Immature natural killer cell (primary cell): ENCODE data around the gene RABGGTA. TPM values are rescaled to one million over a fixed set of nuclear protein-coding genes. Genes with fewer than 3 reads are reported as not detected.
"Not testable (repeated sequence)": the region's sequence is repeated elsewhere in the genome, so short reads cannot be mapped to it uniquely, and the experiment has no call there.

Experiments
- DNase-seq, 3 donors: peaks; one replicate each; pipeline ENCODE4 v3.0.0; 2022; ENCODE audit warnings: mixed read lengths in 1 of 3
- H3K27ac Mint-ChIP-seq, 6 donors: one replicate each; pipeline ENCODE4 v1.8.0; 2020; ENCODE audit warnings: mixed read lengths in 6 of 6, mild to moderate bottlenecking in 5 of 6, inconsistent platforms in 4 of 6, moderate library complexity in 3 of 6
- H3K27me3 Mint-ChIP-seq, 3 donors: one replicate each; pipeline ENCODE4 v1.8.0; 2020 to 2021; ENCODE audit warnings: low read depth in 3 of 3, mild to moderate bottlenecking in 3 of 3, mixed read lengths in 3 of 3, moderate library complexity in 3 of 3, inconsistent platforms in 1 of 3
- H3K36me3 Mint-ChIP-seq, 3 donors: one replicate each; pipeline ENCODE4 v1.8.0; 2020; ENCODE audit warnings: mixed read lengths in 3 of 3, inconsistent platforms in 2 of 3, mild to moderate bottlenecking in 2 of 3
- H3K4me1 Mint-ChIP-seq, 2 donors: one replicate each; pipeline ENCODE4 v1.8.0; 2020; ENCODE audit warnings: inconsistent platforms in 2 of 2, mild to moderate bottlenecking in 2 of 2, mixed read lengths in 2 of 2, moderate library complexity in 1 of 2
- H3K4me3 Mint-ChIP-seq, 5 donors: one replicate each; pipeline ENCODE4 v1.8.0; 2020; ENCODE audit warnings: mild to moderate bottlenecking in 5 of 5, mixed read lengths in 5 of 5, inconsistent platforms in 3 of 5, moderate library complexity in 3 of 5
- H3K9me3 Mint-ChIP-seq, 6 donors: one replicate each; pipeline ENCODE4 v1.8.0; 2020; ENCODE audit warnings: mild to moderate bottlenecking in 6 of 6, mixed read lengths in 6 of 6, inconsistent platforms in 4 of 6, moderate library complexity in 3 of 6
- polyA plus RNA-seq, 3 donors: library from polyadenylated mRNA; unstranded; fragments of 300-500 nt; fragmentation: Illumina TruSeq; gene quantifications; one replicate each; pipeline ENCODE4 v1.2.3, GENCODE V29; 2021

Gene RABGGTA
- polyA plus RNA-seq, 3 donors from 2014 or later, result 23.3 to 52.0 (median 38.6) TPM

DNA sequence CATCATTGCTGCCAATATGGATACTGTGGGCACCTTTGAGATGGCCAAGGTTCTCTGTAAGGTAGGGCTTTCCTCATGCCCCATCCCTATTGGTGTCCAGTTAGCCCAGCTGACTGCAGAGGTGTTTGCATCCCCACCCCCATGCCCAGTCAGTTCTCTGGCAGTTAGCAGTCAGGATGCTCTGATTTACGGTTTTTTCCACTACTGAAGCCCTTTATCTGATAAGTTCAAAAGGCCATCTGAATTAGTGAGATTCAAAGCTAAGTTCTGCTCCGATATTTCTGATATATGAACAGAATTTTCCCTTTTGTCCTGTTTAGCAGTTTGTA lies 37.9 kb downstream of the RABGGTA start:
- DNase-seq, result no peak
- H3K27me3 Mint-ChIP-seq, result peaks cover 0 to 10% (median 0%) of the 10 kb centered on the region in 3 donors
- peaks cover 0 to 26% (median 22%) of the 10 kb centered on the region in 3 donors for H3K36me3 Mint-ChIP-seq
- H3K4me3 Mint-ChIP-seq, result peak overlapping the region; percentile 98 to 99 (median 98)
- H3K27ac Mint-ChIP-seq, result peak overlapping the region; percentile 94 to 99 (median 97)
- H3K9me3 Mint-ChIP-seq, result no peaks in the 10 kb centered on the region
- H3K4me1 Mint-ChIP-seq, result peaks cover 51 to 72% of the 10 kb centered on the region in 2 donors

DNA sequence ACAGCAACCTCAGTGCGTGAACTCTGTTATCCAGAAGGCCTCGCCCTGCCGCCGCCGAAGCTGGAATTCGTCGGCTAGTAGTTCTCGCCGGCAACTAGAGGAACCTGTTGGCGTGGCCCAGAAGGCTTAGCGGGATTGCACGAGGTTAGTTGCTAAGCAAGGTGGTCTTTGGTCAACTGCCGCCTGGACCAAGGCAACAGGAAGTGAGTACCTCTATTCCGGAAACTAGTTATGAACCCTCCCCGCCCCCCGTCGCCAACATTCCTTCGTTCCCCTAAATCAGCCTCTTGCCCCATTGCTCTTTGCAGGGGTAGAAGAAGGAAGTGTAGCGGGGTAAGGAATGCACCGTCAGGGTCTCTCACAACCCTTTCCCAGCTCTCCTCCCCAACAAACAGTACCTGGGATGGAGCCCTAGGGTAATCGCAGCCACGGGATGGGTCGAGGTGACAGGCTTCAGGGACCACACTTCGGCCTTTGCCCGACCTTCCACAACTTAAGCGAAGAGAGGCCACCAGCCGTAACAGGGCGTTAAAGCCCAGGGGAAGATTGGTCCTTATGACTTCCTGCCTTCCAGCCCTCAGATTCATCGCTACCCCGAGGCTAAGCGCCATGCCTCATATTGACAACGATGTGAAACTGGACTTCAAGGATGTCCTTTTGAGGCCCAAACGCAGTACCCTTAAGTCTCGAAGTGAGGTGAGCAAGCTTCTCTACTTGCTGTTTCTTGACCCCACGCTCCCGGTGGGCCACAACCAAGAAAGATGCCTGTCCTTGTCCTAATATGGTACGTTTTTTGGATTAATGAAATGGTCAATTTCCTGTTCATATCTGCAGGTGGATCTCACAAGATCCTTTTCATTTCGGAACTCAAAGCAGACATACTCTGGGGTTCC lies 38.5 kb downstream of the RABGGTA start, which contains the start of gene GMPR2:
Gene GMPR2, plus strand, starts transcription at position 285 of the 893 bp plus-strand sequence. Its CDS starts 325 bp downstream, at position 610.
- peak within 1 kb of the TSS; percentile 94 to 99 (median 97) for H3K27ac Mint-ChIP-seq
- peak in 1 of 3 donors; percentile 15 for DNase-seq
- no peaks in the 10 kb centered on the region for H3K9me3 Mint-ChIP-seq
- peaks cover 0 to 20% (median 16%) of the 10 kb centered on the region in 3 donors for H3K36me3 Mint-ChIP-seq
- peaks cover 0 to 10% (median 0%) of the 10 kb centered on the region in 3 donors for H3K27me3 Mint-ChIP-seq
- H3K4me3 Mint-ChIP-seq, result peak within 1 kb of the TSS; percentile 98 to 99 (median 98)
- H3K4me1 Mint-ChIP-seq, result peaks cover 45 to 67% of the 10 kb centered on the region in 2 donors

DNA sequence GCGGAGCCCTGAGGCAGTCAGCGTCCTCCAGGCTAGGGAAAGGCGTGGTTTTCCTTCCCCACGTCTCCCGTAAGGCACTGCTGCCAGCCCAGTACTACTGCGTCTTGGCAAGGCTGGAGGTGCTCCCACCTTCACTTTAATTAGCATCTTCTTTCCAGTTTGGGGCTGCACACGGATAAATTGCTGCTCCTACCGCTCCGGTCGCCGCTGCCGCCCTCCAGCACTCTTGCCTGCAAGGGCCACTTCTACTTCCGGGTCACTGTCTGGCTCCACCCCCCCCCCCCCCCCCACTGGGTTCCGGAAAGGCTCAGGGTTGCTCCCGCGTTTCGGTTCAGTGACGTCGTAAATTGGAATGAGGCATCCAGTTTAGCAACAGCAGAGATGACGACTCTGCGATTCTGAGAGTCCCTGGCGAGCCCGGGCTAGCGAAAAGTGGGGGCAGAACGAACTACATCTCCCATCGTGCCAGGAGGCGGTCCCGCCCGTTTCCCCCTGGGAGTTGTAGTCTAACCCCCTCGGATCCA lies 39.2 kb downstream of the RABGGTA start, which contains the start of gene NEDD8:
Gene NEDD8, minus strand, starts transcription at position 247 of the 524 bp plus-strand sequence. Its CDS starts 100 bp downstream, at position 147.
- Mint-ChIP-seq H3K4me1 (peaks cover 44 to 65% of the 10 kb centered on the region in 2 donors), H3K36me3 (peaks cover 5 to 16% (median 12%) of the 10 kb centered on the region in 3 donors), H3K9me3 (no peaks in the 10 kb centered on the region), H3K4me3 (peak within 1 kb of the TSS; percentile 98 to 99 (median 98)), H3K27ac (peak within 1 kb of the TSS; percentile 94 to 99 (median 97)), H3K27me3 (peaks cover 0 to 10% (median 0%) of the 10 kb centered on the region in 3 donors)
- peak; percentile 84 to 86 (median 85) for DNase-seq

DNA sequence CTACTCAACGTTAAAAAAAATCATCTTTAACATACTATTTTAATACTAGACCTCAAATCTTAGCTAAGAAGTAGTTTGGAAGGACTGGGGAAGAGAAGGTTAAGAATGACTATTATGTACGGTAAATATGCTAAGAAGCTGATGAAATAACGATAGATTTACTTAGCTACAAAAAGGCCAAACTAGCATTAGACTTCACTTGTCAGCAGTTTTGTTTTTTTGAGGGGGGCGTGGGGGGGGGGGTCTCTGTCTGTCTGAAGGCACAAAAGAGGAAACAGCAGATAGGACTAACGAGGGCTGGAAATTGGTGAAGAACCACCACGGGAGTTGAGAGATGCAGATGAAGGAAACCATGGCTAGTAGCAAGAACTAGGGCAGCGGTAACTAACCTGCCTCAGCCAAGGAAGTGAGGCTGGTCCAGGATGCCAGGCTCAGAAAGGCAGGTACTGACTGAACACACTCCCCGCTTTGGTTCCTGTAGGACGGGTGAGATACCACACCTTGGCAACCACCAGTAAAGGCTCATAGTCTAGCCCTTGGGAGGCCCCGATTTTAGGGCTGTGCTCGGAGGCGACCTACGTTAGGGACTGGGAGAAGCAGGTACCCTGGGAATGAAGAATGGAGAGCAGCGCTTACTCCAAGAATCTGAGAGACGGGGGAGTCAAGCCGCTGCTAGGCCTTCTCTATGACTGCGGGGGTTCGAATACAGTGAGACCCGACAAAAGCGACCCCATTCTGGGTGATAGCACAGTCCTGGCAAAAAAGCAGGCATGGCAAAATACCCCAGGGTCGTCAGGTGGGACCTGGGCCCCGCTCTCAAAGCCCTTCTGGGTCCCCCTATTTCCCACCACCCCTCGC lies 39.9 kb downstream of the RABGGTA start:
- Mint-ChIP-seq H3K27me3 (peaks cover 0 to 10% (median 0%) of the 10 kb centered on the region in 3 donors), H3K27ac (peak overlapping the region; percentile 94 to 99 (median 97)), H3K4me1 (peaks cover 44 to 65% of the 10 kb centered on the region in 2 donors), H3K4me3 (peak overlapping the region; percentile 98 to 99 (median 98)), H3K36me3 (peaks cover 7 to 14% (median 9%) of the 10 kb centered on the region in 3 donors), H3K9me3 (no peaks in the 10 kb centered on the region)
- DNase-seq, result no peak

DNA sequence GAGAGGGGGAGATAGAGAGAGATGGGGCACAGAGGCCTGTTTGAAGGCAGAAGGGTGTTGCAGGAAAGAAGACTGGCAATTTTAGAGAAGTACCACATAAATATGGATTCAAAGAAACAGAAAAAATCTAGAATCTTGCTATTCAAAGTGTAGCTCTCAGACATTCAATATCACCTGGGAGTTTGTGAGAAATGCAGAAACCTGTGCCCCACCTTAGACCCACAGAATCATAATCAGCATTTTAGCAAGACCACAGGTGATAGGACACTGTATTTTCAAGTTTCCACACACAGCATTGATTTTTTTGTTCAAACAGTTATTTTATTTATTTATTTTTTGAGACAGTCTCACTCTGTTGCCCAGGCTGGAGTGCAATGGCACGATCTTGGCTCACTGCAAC lies 42.5 kb downstream of the RABGGTA start:
- Mint-ChIP-seq H3K4me3 (no peak overlapping the region), H3K27ac (no peak overlapping the region)

DNA sequence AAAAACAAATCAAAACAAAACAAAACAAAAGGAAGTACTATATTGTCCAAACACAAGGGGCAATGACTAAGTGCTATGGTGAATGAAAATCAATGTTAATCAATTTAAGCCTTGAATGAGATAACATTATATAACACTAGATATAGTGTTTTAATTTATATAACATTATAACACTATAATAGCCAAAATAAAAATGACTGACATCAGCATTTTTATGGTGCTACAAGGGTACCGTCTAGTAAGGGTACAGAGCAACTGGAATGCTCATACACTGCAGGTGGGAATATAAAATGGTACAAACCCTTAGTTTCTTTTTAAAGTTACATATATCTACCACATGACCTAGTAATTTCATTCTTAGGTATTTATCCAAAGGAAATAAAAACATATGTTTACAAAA lies 44.9 kb downstream of the RABGGTA start:
- H3K27ac Mint-ChIP-seq, result no peak overlapping the region
- no peaks in the 10 kb centered on the region for H3K9me3 Mint-ChIP-seq
- H3K27me3 Mint-ChIP-seq, result no peaks in the 10 kb centered on the region
- no peak for DNase-seq
- H3K36me3 Mint-ChIP-seq, result peaks cover 6 to 10% (median 7%) of the 10 kb centered on the region in 3 donors
- H3K4me3 Mint-ChIP-seq, result no peak overlapping the region
- peaks cover 16 to 31% of the 10 kb centered on the region in 2 donors for H3K4me1 Mint-ChIP-seq

More for the DNA sequence above, 42.5 kb downstream of the RABGGTA start:
- peaks cover 35 to 52% of the 10 kb centered on the region in 2 donors for H3K4me1 Mint-ChIP-seq
- peaks cover 7 to 10% (median 9%) of the 10 kb centered on the region in 3 donors for H3K36me3 Mint-ChIP-seq
- DNase-seq, result no peak
- H3K9me3 Mint-ChIP-seq, result no peaks in the 10 kb centered on the region
- H3K27me3 Mint-ChIP-seq, result peaks cover 0 to 2% (median 0%) of the 10 kb centered on the region in 3 donors

DNA sequence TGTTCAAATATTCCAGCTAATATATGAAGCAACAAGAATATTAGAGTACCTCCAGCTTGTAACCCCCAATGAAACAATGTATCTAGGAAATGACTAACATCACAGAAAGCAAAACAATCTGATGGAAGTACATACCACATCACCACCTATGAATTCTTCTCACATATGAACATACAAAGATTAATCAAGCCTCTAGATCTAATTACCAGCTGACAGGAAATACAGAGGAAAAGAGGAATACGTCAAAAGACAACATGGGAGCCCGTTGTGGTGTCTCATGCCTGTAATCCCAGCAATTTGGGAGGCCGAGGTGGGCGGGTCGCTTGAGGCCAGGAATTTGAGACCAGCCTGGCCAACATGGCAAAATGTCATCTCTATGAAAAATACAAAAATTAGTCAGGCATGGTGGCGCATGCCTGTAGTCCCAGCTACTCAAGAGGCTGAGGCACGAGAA lies 46.8 kb downstream of the RABGGTA start:
- Mint-ChIP-seq H3K36me3 (peaks cover 6 to 10% (median 7%) of the 10 kb centered on the region in 3 donors), H3K4me3 (no peak overlapping the region), H3K4me1 (peaks cover 7 to 24% of the 10 kb centered on the region in 2 donors), H3K27ac (peak overlapping the region in 3 of 6 donors; percentile 29 to 83 (median 42)), H3K9me3 (no peaks in the 10 kb centered on the region), H3K27me3 (no peaks in the 10 kb centered on the region)
- no peak for DNase-seq

DNA sequence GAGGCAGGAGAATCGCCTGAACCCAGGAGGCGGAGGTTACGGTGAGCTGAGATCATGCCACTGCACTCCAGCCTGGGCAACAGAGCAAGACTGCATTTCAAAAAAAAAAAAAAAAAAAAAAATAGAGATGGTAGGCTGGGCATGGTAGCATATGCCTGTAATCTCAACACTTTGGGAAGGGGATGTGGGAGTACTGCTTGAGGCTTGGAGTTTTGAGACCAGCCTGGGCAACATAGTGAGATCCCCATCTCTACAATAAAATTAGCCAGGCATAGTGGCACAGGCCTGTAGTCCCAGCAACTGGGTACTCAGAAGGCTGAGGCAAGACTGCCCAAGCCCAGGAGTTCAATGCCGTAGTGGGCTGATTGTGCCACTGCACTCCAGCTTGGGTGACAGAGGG lies 48.4 kb downstream of the RABGGTA start:
- not testable (repeated sequence) for H3K9me3 Mint-ChIP-seq, H3K27me3 Mint-ChIP-seq

DNA sequence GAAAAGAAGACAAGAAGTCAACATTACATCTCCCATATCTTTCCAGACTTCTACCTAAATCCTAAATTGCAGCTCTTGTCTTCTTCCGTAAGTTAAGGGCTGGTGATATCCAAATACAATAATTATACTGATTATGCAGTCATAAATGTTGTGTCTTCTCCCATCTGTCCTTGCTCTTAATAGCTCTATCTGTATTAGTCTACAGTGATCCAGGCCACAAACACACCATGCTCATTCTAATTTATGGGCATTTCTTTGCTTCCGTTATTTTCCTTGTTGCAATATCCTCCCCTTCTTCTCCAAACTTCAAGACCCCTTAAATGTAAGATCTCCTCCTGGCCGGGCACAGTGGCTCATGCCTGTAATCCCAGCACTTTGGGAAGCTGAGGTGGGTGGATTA lies 51.9 kb downstream of the RABGGTA start:
- Mint-ChIP-seq H3K4me1 (peaks cover 22 to 23% of the 10 kb centered on the region in 2 donors), H3K9me3 (no peaks in the 10 kb centered on the region), H3K36me3 (peaks cover 0 to 6% (median 5%) of the 10 kb centered on the region in 3 donors), H3K27ac (peak overlapping the region in 2 of 6 donors; percentile 28 to 65), H3K4me3 (no peak overlapping the region), H3K27me3 (peaks cover 2 to 7% (median 3%) of the 10 kb centered on the region in 3 donors)
- no peak for DNase-seq

More for the DNA sequence above, 48.4 kb downstream of the RABGGTA start:
- Mint-ChIP-seq H3K36me3 (peaks cover 6 to 12% (median 11%) of the 10 kb centered on the region in 3 donors), H3K4me1 (peaks cover 5 to 18% of the 10 kb centered on the region in 2 donors)
- not testable (repeated sequence) for DNase-seq, H3K27ac Mint-ChIP-seq, H3K4me3 Mint-ChIP-seq

DNA sequence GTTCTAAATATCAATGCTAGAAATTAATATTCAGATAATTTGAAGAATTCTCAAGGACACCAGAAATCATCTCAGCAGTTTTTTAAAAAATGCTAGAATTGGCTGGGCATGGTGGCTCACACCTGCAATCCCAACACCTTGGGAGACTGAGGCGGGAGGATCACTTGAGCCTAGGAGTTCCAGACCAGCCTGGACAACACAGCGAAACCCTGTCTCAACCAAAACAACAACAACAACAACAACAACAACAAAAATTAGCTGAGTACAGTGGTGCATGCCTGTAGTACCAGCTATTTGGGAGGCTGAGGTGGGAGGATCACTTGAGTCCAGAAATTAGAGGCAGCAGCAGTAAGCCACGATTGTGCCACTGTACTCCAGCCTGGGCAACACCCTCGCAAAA lies 52.3 kb downstream of the RABGGTA start:
- H3K4me1 Mint-ChIP-seq, result peaks cover 24 to 25% of the 10 kb centered on the region in 2 donors
- DNase-seq, result no peak
- peaks cover 2 to 7% (median 7%) of the 10 kb centered on the region in 3 donors for H3K27me3 Mint-ChIP-seq
- no peak overlapping the region for H3K27ac Mint-ChIP-seq
- no peak overlapping the region for H3K4me3 Mint-ChIP-seq
- H3K36me3 Mint-ChIP-seq, result peaks cover 0 to 6% (median 3%) of the 10 kb centered on the region in 3 donors
- H3K9me3 Mint-ChIP-seq, result no peaks in the 10 kb centered on the region

DNA sequence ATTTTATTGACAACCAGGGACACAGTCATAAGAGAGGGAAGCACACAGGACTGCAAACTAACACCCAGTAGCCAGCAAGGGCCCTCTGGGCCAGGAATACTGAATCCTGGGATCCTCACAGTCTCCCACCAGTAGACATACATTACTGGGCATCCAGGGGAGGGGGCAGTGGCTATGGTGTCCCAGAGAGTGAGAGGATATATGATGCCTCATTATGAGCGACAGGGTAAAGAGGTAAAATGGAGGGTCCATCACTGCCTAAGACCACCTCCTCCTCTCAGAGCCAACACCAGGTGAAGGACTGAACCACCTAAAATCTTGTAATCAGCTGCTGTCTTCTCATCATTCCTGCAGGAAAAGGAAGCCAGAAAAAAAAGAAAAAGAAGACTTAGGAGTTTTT lies 54.5 kb downstream of the RABGGTA start:
- Mint-ChIP-seq H3K27me3 (peaks cover 6 to 19% (median 14%) of the 10 kb centered on the region in 3 donors), H3K4me1 (peaks cover 42 to 44% of the 10 kb centered on the region in 2 donors), H3K27ac (peak overlapping the region; percentile 96 to 100 (median 98))
- not testable (repeated sequence) for H3K36me3 Mint-ChIP-seq, DNase-seq, H3K4me3 Mint-ChIP-seq, H3K9me3 Mint-ChIP-seq

DNA sequence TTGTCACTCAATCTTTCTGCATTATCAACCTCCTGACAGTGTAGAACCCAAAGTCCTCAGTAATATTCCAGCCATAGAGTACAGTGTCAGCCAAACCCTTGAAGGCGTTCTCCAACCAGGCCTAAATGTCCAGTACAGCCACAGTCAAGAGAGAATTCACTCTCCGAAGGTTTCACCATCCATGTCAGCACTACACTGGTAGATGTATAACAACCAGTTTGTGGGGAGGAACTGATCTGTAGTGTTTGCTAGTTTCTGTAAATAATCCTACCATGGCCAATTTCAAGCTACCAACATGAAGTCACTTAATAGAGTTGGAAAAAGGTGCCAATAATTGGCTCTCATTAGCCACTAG lies 55.1 kb downstream of the RABGGTA start:
- Mint-ChIP-seq H3K27me3 (peaks cover 8 to 19% (median 14%) of the 10 kb centered on the region in 3 donors), H3K27ac (peak overlapping the region; percentile 96 to 100 (median 98)), H3K36me3 (peaks cover 4 to 11% (median 8%) of the 10 kb centered on the region in 3 donors), H3K4me3 (peak overlapping the region; percentile 89 to 99 (median 93)), H3K9me3 (no peaks in the 10 kb centered on the region), H3K4me1 (peaks cover 47 to 49% of the 10 kb centered on the region in 2 donors)
- DNase-seq, result no peak
